Testis (tissue), 2 donors: Measurements from ENCODE around the gene GGA1.

Experiments used
- POLR2A ChIP-seq: fragments of 450-650 bp; IDR thresholded peaks from one replicate; pipeline ENCODE4 v1.6.1; 2017; ENCODE audit warnings: antibody characterized with exemption, mild to moderate bottlenecking, moderate library complexity
- TF ChIP-seq, protein P1 (sequence below), 3 experiments: fragments of 450-650 bp in 2 of 3; fragments of 200-600 bp in 1 of 3; sonication (generic) in 1 of 3; IDR thresholded peaks; one replicate each; pipeline ENCODE4 v1.5.1; 2016 to 2019; ENCODE audit warnings: antibody characterized with exemption in 3 of 3, mild to moderate bottlenecking in 2 of 3, moderate library complexity in 1 of 3

DNA sequence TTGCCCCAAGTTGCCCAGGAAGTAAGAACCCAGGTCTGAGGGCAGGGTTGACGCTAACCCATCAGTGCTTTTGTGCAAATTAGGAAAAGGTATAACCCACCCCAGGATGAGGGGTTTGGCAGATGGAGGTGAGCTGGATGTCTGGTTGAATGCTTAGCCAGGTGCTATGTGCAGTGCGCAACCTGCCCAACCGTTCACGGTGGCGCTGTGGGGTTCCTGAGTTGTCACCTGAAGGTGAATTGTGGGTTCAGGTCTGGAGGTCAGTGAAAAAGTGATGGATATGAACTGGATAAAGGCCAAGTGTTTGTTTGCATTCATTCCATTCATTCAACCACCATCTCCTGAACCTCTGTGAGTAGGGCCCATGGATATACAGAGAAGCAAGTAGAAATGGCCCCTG, 14.4 kb upstream of the GGA1 start:
- TF ChIP-seq, protein P1, sequence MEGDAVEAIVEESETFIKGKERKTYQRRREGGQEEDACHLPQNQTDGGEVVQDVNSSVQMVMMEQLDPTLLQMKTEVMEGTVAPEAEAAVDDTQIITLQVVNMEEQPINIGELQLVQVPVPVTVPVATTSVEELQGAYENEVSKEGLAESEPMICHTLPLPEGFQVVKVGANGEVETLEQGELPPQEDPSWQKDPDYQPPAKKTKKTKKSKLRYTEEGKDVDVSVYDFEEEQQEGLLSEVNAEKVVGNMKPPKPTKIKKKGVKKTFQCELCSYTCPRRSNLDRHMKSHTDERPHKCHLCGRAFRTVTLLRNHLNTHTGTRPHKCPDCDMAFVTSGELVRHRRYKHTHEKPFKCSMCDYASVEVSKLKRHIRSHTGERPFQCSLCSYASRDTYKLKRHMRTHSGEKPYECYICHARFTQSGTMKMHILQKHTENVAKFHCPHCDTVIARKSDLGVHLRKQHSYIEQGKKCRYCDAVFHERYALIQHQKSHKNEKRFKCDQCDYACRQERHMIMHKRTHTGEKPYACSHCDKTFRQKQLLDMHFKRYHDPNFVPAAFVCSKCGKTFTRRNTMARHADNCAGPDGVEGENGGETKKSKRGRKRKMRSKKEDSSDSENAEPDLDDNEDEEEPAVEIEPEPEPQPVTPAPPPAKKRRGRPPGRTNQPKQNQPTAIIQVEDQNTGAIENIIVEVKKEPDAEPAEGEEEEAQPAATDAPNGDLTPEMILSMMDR (IDR thresholded peaks at IDR 0.05), result no peak
- TF ChIP-seq POLR2A, result no peak
